Measurements from ENCODE around the gene ARID4B. TPM values are rescaled to one million over a fixed set of nuclear protein-coding genes. Genes with fewer than 3 reads are reported as not detected.
A peak's percentile ranks its signal among the peaks of the same experiment; 100 is the strongest.

The ARID4B gene
- total RNA-seq, 4 donors from 2014 or later: 11.5 to 18.8 (median 16.5) TPM

GRCh38 chr1:235169986-235170385 lies 158.0 kb downstream of the ARID4B start:
- Histone ChIP-seq H3K4me1 (no peaks in the 10 kb centered on the region), H3K9me3 (no peaks in the 10 kb centered on the region), H3K27ac (no peak overlapping the region), H3K27me3 (no peaks in the 10 kb centered on the region), H3K4me3 (no peak overlapping the region), H3K36me3 (peaks cover 0 to 58% of the 10 kb centered on the region in 2 donors)
- in situ Hi-C loops (cut with MboI; ENCODE audit: low sequenced_read_pairs in 4 of 4) (no loop called here), intact Hi-C loops (cut with DNase I; ENCODE audit: low total_unique reads) (no loop called here)
- no peak for ATAC-seq
- DNase-seq: no peak
- TF ChIP-seq POLR2A (IDR thresholded peaks at IDR 0.05): no peak
- TF ChIP-seq, protein P1, sequence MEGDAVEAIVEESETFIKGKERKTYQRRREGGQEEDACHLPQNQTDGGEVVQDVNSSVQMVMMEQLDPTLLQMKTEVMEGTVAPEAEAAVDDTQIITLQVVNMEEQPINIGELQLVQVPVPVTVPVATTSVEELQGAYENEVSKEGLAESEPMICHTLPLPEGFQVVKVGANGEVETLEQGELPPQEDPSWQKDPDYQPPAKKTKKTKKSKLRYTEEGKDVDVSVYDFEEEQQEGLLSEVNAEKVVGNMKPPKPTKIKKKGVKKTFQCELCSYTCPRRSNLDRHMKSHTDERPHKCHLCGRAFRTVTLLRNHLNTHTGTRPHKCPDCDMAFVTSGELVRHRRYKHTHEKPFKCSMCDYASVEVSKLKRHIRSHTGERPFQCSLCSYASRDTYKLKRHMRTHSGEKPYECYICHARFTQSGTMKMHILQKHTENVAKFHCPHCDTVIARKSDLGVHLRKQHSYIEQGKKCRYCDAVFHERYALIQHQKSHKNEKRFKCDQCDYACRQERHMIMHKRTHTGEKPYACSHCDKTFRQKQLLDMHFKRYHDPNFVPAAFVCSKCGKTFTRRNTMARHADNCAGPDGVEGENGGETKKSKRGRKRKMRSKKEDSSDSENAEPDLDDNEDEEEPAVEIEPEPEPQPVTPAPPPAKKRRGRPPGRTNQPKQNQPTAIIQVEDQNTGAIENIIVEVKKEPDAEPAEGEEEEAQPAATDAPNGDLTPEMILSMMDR (IDR thresholded peaks at IDR 0.05 in 4 of 5, conservative IDR thresholded peaks at IDR 0.05 in 1 of 5): no peak

GRCh38 chr1:235168375-235168774 lies 159.6 kb downstream of the ARID4B start:
- TF ChIP-seq, protein P1 (IDR thresholded peaks at IDR 0.05 in 4 of 5, conservative IDR thresholded peaks at IDR 0.05 in 1 of 5): no peak
- TF ChIP-seq POLR2A (IDR thresholded peaks at IDR 0.05): no peak
- H3K9me3 ChIP-seq: no peaks in the 10 kb centered on the region
- H3K4me1 ChIP-seq: no peaks in the 10 kb centered on the region
- H3K27ac ChIP-seq: no peak overlapping the region
- DNase-seq (no peak), ATAC-seq (no peak)
- H3K4me3 ChIP-seq: no peak overlapping the region
- peaks cover 0 to 45% of the 10 kb centered on the region in 2 donors for H3K36me3 ChIP-seq
- in situ Hi-C loops (cut with MboI; ENCODE audit: low sequenced_read_pairs in 4 of 4) (no loop called here), intact Hi-C loops (cut with DNase I; ENCODE audit: low total_unique reads) (no loop called here)
- no peaks in the 10 kb centered on the region for H3K27me3 ChIP-seq

DNA sequence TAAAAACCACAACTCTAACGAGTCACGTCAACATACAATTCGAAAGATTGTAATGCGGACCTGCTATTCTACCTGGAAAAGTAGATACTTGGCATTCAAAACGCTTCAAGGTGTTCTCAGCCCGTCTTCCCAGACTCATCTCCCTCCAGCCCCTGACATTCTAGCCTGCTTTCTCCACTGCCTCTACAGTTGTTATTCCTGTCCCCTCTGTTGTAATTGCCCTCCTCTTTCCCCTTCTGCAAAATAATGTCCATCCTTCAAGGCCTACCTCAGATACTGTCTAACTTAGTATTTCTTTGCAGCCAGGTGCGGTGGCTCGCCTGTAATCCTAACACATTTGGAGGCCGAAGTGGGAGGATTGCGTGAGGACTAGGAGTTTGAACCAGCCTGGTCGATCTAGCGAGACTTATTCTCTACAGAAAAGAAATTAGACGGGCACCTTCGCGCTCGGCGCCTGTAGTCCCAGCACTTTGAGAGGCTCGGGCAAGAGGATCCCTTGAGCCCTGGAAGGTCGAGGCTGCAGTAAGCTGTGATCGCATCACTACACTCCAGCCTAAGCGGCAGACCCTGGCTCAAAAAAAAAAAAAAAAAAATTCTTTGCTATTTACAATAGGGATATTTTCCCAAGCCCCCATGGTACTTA lies 166.2 kb downstream of the ARID4B start:
- H3K27ac ChIP-seq: peak overlapping the region; percentile 88 to 94 (median 88)
- TF ChIP-seq POLR2A (IDR thresholded peaks at IDR 0.05): no peak
- TF ChIP-seq, protein P1 (IDR thresholded peaks at IDR 0.05 in 4 of 5, conservative IDR thresholded peaks at IDR 0.05 in 1 of 5): no peak
- H3K4me1 ChIP-seq: peaks cover 10 to 12% of the 10 kb centered on the region in 2 donors
- peak overlapping the region; percentile 81 to 94 (median 85) for H3K4me3 ChIP-seq
- peak; percentile 16 to 23 for ATAC-seq
- in situ Hi-C loops (cut with MboI; ENCODE audit: low sequenced_read_pairs in 4 of 4): no loop called here
- DNase-seq: no peak
- peaks cover 0 to 21% of the 10 kb centered on the region in 2 donors for H3K36me3 ChIP-seq
- intact Hi-C loops (cut with DNase I; ENCODE audit: low total_unique reads): loop anchor here (1.0 to 2.0 kb wide), 3 partner anchors 34 to 167 kb away; partner anchors contain the start of genes ARID4B, GGPS1 and TOMM20
- no peaks in the 10 kb centered on the region for H3K27me3 ChIP-seq
- no peaks in the 10 kb centered on the region for H3K9me3 ChIP-seq

- in situ Hi-C loops (cut with MboI; ENCODE audit: low sequenced_read_pairs in 4 of 4): no loop called here
- peaks cover 10 to 12% of the 10 kb centered on the region in 2 donors for H3K4me1 ChIP-seq
Observed at GRCh38 chr1:235160957-235161684, 166.9 kb downstream of the ARID4B start, which contains the start of gene RBM34. Gene RBM34 (minus strand): TSS chr1:235161250. CDS start chr1:235161226, 24 bp downstream.

More at GRCh38 chr1:235160957-235161684, 166.9 kb downstream of the ARID4B start, which contains the start of gene RBM34:
- peak; percentile 83 to 89 for DNase-seq
- H3K4me3 ChIP-seq: peak within 1 kb of the TSS; percentile 81 to 94 (median 85)
- TF ChIP-seq POLR2A (IDR thresholded peaks at IDR 0.05): peak; percentile 95 to 98
- TF ChIP-seq, protein P1 (IDR thresholded peaks at IDR 0.05 in 4 of 5, conservative IDR thresholded peaks at IDR 0.05 in 1 of 5): peak in 3 of 5 experiments; percentile 36 to 55 (median 48)
- ATAC-seq: peak; percentile 97
- intact Hi-C loops (cut with DNase I; ENCODE audit: low total_unique reads): loop anchor here (1.0 to 2.0 kb wide), 3 partner anchors 33 to 168 kb away; partner anchors contain the start of genes ARID4B, GGPS1 and TOMM20
- H3K36me3 ChIP-seq: peaks cover 0 to 26% of the 10 kb centered on the region in 2 donors
- no peaks in the 10 kb centered on the region for H3K27me3 ChIP-seq
- H3K27ac ChIP-seq: peak within 1 kb of the TSS; percentile 88 to 94 (median 88)
- no peaks in the 10 kb centered on the region for H3K9me3 ChIP-seq
